ENCODE data around the gene F2R.
"Not testable (repeated sequence)": the region's sequence is repeated elsewhere in the genome, so short reads cannot be mapped to it uniquely, and the experiment has no call there.

Gene F2R

DNA sequence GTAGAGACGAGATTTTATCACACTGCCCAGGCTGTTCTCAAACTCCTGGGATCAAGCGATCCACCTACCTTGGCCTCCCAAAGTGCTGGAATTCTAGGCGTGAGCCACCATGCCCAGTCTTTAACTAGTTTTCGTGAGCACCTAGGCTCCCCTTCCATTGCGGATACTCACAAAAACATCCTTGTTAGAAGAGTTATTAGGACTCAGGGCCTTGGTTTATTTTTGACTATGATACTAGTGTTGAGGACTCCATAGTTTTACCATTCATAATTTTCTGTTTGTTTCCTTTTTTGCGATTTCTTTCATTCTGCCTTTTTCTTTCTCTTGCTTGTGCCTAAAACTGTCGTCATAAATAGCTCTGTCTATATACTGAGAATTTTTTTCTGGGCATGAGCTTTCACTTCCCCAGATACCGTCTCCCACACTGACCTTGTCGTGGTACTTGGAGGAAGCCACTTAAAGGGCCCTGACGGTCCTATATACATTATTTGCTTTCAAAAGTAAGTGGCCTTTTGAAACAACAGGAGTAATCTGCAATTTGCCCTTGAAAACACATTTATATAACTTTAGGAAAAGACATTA is 5.2 kb downstream of the F2R start:
- no peak for DNase-seq

DNA sequence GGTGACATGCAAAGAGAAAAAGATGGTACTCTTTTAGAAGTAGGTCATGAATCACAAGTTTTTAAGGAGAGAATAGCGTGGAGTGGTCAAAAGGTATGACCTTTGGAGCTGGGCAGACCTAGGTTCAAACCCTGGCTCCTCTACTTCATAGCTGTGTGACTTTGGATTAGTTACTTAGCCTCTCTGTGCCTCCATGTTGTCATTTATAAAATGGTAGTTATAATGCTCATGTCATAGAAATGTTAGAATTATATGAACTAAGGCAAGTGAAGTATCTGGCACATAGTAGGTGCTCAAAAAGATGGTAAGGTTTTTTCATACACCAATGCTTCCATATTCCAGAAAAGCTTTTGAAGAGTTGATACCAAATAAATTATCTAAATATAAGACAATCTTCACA is 7.3 kb downstream of the F2R start:
- no peak for DNase-seq

DNA sequence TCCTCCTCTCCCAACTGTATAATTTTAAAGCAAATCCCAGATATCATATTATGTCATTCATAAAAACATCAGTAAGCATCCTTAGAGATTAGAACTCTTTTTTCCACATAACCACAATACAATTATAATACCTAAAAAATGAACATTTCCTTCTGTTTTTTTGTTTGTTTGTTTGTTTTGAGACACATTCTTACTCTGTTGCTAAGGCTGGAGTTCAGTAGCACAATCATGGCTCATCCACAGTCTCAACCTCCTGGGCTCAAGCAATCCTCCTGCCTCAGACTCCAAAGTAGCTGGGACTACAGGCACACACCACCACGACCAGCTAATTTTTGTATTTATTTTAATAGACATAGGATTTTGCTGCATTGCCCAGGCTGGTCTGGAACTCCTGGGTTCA is 8.0 kb downstream of the F2R start:
- DNase-seq, result no peak

DNA sequence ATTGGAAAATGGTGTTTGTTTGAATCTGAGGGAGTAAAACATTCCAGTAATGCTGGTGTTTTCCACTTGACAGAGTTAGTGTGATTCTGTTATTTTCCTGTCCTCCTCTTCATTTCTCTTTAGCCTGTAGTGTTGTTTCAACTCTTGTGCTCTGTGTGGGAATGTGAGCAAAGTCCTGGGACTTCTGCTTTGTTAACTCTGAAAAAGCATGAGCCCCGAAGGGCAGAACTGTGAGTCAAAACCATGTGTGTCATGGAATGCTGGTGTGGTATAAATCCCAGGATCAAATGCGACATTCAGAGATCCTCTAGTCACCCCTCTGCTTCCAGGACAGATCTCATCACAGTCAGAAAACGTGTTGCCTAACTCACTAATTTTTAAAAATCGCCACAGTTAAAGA is 8.9 kb downstream of the F2R start:
- DNase-seq, result no peak

DNA sequence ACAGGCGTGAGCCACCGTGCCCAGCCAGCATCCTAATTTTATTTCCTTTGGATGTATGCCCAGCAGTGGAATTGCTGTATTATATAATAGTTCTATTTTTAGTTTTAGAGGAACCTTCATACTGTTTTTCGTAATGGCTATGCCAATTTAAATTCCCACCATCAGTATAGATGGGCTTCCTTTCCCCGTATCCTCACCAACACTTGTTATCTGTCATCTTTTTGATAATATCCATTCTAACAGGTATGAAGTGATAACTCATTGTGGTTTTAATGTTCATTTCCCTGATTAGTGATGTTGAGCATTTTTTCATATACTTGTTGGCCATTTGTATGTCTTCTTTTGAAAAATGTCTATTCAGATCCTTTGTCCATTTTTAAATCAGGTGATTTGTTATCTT is 13.0 kb downstream of the F2R start:
- DNase-seq, result no peak

DNA sequence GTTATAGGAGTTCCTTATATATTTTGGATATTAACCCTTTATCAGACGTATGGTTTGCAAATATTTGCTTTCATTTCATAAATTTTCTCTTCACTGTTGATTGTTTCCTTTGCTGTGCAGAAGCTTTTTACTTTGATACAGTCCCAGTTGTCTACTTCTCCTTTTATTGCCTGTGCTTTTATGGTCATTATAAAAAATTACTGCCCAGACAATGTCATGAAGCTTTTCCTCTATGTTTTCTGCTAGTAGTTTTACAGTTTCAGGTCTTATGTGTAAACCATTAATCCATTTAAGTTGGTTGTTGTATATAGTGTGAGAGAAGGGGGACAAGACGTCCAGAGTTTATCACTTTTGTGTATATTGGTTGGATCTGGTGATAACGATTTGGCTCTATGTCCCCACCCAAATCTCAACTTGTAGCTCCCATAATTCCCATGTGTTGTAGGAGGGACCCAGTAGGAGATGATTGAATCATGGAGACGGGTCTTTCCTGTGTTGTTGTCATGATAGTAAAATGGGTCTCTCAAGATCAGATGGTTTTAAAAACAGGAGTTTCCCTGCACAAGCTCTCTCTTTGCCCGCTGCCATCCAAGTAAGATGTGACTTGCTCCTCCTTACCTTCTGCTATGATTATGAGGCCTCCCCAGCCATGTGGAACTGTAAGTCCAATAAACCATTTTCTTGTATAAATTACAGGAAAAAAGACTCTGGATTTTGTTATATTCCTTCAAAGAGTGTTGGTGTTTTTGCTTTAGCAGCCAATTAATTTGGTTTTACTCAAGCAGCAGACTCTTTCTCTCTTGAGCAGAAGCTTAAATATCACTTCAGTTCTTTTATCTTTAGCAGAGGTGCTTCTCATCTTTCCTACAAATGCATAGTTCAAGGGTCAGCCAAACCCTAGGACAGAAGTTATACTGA is 13.7 kb downstream of the F2R start:
- no peak for DNase-seq

DNA sequence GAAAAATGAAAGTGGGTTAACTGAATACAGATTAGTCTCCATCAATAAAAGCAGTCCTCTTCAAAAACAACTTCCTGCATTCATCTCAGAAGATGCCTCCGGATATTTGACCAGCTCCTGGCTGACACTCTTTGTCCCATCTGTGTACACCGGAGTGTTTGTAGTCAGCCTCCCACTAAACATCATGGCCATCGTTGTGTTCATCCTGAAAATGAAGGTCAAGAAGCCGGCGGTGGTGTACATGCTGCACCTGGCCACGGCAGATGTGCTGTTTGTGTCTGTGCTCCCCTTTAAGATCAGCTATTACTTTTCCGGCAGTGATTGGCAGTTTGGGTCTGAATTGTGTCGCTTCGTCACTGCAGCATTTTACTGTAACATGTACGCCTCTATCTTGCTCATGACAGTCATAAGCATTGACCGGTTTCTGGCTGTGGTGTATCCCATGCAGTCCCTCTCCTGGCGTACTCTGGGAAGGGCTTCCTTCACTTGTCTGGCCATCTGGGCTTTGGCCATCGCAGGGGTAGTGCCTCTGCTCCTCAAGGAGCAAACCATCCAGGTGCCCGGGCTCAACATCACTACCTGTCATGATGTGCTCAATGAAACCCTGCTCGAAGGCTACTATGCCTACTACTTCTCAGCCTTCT is 16.6 kb downstream of the F2R start:
- DNase-seq, result no peak

DNA sequence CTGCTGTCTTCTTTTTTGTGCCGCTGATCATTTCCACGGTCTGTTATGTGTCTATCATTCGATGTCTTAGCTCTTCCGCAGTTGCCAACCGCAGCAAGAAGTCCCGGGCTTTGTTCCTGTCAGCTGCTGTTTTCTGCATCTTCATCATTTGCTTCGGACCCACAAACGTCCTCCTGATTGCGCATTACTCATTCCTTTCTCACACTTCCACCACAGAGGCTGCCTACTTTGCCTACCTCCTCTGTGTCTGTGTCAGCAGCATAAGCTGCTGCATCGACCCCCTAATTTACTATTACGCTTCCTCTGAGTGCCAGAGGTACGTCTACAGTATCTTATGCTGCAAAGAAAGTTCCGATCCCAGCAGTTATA is 17.1 kb downstream of the F2R start:
- DNase-seq, result no peak

DNA sequence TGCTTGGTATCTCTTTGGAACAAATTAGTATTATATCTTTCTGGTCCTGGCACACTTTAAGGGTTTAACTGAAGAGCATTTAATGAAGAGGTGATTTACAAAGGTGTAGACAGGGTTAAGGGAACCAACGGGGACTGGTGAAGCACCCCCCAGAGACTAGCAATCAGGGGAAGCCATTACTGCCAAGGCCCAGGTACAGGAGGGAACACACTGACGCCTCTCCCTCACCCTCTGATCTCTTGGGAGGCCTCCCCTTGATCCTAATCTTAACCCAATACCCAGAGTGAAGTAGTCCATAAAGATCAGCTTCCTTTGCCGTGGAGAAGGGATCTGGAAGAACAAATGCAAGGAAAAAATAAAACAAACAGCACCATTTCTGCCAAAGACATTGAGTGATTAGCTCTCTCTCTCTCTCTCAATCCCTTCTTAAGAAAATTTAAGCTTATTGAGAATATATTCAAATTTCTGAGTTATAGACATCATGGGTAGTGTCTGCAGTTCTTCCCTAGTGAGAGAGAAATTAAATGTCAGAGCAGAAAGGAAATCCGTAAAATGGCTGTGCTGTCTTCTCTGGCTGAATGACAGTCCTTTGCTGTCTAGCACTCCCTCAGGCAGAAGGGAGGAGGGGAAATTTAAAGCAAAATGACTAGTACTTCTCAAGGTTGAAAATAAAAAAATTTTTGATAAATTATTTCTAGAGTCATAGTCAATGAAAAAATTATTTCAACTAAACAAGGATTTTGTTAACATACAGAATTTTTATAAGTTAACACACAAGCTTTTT is 20.0 kb downstream of the F2R start:
- DNase-seq, result no peak

DNA sequence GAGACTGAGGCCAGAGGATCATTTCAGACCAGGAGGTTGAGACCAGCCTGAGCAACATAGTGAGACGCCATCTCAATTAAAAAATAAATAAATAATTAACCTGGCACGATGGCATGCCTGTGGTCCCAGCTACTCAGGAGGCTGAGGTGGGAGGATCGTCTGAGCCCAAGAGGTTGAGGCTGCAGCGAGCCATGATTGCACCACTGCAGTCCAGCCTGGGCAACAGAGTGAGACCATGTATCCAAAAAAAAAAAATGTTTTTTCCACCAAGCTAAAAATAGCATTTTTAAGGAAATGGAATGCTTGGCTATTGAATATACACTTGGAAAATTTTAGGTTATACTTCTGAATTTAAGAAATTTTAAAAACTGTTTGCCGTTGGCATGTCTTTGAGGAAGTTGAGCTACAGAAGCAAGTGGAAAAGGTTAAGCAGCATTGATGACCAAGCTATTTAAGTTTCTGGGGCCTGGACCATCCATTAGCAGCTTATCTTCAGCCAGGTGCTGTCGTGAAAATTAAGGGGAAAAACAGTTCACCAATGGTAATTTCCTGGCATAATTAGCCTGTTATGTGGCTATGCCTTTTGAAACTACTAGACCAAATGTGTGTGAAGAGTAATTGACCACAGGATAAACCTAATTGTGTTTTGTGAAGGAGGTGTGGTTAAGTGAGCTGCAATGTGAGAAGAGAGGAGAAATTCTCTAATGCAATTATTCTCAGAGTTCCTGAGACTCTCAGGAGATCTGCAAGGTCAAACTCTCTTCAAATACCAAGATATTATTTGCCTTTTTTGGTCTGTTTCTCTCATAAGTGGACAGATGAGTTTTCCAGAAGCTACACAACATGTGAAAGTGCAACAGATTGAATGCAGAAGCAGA is 21.0 kb downstream of the F2R start:
- DNase-seq, result no peak

DNA sequence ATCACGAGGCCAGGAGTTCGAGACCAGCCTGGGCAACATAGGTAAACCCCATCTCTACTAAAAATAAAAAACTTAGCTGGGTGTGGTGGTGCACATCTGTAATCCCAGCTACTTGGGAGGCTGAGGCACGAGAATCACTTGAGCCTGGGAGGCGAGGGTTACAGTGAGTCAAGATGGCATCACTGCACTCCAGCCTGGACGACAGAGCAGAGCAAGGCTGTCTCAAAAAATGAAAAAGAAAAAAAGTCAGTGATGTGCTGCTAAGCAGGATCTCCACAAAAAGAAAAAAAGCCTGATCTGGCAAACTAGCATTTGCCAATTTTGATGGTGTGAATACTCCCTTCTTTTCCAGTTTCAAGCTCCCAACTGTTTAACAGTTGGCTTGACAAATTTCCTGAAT is 21.9 kb downstream of the F2R start:
- DNase-seq, result no peak

DNA sequence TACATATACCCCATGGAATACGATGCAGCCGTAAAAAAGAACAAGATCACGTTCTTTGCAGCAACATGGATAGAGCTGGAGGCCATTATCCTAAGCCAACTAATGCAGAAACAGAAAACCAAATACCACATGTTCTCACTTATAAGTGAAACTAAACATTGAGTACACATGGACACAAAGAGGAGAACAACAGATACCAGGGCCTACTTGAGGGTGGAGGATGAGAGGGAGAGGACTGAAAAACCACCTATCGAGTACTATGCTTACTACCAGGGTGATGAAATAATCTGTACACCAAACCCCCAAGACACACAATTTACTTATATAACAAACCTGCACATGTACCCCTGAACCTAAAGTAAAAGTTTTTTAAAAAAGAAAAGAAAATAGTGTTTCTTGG is 25.6 kb downstream of the F2R start:
- not testable (repeated sequence) for DNase-seq

DNA sequence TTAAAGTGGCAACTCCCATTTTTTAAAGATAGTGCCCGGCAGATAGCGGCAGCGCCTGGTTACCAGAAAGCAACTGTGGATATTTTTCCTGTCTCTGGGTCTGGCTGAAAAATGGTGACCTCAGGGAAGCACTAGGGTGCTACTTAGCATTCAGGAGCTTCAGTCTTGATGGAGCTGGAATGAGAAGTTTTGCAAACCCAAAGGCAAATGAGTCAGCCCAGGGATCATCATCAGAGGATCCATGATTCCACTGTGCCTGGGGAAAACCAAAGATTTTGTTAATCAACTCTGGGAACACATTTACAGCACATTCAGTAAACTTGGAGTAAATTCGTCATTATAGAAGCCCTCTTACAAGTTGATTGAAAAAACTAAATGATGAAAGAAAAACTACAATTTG is 26.7 kb downstream of the F2R start:
- no peak for DNase-seq

DNA sequence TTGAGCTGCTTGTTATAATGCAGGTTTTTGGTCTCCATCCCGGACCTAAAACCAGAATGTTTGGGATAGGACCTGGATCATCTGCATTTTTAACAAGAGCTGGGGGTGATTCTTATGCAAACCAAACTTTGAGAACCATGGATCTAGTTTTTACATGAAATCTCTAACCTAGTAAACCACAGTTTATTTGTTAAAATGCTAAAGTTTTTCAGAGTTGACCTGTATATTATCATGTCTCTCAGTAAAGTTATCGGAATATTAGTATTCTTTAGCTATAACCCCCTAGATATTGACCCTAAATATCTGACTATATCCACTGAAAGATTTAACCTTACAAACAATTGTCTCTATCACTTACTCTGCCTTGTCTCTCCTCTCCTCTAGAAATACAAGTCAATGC is 28.7 kb downstream of the F2R start:
- no peak for DNase-seq

DNA sequence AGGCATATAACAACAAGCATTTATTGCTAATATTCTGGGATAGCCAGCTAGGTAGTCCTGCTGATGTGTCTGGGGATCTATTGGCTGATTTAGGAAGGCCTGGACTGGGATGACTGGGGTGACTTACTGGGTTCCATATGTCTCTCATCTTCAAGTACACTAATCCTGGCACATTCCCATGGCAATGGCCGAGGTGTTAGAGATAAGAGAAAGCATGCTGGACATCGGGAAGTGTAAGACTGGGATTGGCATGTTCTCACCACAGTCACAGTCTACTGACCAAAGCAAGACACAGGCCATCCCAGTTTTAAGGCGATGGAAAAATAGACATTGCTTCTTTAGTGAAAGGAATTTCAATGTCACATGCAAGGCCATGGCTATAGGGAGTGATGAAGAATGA is 29.7 kb downstream of the F2R start:
- no peak for DNase-seq

DNA sequence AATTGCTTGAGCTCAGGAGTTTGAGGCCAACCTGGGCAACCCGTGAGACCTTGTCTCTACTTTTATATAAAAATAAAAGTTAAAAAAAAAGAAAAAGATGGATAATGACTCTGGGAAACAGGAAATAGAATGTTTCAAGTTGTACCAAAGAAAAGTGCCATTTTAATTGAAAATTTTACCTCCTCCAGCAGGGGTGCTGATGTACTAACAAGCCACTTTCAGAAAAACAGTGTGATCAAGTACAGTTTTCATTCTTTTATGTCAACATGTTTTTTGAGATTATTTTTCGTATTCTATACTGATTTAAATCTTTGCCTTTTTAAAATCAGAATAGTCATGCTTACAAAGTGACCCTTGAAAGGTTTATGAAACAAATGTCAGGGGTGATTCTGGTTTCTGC is 30.8 kb downstream of the F2R start:
- no peak for DNase-seq

DNA sequence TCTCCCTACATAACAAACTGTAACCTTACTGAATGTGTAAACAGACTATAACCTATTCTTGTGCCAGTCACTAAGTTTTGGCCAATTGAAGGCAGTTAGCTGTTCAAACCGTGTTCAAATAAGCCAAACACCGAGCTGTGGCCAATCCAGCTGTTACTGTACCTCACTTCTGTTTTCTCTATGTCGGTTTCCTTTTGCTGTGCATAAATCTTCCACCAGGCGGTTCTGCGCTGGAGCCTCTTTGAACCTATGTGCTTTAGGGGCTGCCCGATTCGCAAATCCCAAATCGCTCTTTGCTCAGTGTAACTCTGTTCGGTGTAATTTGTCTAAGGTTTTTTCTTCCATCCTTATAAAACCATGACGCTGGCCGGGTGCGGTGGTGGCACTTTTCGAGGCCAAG is 31.8 kb downstream of the F2R start:
- no peak for DNase-seq

DNA sequence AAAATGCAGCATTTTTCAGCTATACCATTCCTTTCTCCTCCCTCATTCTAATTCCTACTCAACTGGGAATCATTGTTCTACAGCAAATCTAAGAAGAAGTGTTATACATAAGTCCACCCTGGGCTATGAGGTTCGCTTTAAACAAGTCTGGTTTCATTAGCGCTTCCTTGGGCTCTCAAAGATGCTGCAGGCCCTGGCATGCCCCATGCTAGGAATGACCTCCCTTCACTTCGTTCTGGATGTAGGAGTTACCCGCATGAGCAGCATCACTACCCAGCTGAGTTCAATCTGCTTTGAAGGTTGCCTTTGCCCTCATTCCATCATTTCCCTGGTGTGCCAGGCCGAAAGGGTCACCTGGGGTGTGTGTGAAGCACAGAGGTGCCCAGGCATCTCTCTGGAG is 35.4 kb downstream of the F2R start:
- no peak for DNase-seq

DNA sequence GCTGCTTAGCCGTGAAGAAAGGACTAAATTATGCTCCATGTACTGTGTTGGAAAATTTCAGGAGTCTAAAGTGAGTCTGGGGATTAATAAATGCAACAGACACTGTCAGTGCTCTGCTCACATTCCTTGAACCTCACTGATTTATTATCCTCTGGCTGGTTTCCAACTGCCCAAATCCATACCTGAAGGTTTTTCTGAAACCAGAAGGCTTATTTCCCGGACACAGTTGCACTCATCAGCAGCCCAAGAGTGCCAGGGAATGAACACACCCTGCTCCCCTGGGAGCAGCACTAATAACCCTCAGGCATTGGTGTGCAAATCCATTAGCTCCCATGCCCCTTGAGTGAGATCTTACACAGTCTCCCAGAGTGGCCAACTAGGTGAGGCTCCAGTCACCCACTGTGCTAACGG is 38.7 kb downstream of the F2R start:
- DNase-seq, result no peak

DNA sequence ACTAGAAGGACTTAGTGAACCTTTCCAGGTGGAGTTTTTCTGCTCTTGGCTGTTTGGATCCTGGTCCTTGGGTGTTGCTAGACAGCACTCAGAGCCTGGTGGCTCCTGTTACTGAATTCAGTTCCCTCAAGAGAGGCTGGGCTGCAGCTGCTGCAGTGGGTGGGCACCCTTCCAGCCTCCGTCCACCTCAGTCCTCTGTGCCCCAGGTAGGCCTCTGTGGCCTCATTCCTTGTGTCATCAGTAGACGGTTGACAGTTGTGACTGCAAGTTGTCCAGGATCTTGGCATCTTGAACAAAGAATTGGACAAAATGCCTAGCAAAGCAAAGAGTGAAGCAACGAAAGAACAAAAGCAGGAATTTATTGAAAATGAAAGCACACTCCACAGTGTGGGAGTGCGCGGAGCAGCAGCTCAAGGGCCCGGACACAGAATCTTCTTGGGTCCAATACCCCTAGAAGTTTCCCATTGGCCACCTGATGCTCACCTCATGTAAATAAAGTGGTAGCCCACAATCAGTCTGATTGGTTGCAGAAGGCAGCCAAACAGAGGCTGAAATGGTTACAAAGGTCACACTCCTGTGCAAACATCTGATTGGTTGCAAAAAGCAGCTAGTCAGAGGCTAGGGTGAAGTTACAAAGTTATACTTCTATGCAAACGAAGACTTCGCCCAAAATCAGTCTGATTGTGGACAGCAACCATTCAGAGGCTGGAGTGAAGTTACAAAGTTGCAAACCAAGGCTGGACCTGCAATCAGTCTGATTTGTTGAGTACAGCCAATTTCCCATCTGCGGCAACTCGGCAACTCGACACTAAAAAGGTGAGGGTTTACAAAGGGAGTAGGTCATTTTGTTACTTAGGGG is 40.1 kb downstream of the F2R start:
- no peak for DNase-seq

DNA sequence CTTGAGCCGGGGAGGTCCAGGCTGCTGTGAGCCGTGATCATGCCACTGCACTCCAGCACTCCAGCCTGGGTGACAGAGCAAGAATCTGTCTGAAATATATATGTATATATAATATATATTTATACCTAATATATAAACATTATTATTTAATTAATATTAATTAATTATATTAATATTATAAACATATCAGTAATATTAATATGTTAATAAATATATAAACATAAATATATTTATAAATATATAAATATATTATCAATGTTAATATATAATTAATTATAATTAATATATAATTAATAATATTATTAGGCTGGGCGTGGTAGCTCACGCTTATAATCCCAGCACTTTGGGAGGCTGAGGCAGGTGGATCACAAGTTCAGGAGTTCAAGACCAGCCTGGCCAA is 41.1 kb downstream of the F2R start:
- no peak for DNase-seq

DNA sequence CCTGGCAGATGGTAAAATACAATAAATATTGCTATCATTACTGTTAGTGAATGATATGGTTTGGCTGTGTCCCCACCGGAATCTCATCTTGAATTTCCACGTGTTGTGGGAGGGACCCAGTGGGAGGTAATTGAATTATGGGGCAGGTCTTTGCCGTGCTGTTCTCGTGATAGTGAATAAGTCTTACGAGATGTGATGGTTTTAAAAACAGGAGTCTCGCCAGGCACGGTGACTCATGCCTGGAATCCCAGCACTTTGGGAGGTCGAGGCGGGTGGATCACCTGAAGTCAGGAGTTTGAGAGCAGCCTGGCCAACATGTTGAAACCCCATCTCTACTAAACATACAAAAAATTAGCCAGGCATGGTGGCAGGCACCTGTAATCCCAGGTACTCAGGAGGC is 45.2 kb downstream of the F2R start:
- not testable (repeated sequence) for DNase-seq
